Left kidney (tissue), 2 donors: ENCODE measurements around the gene KCNMA1. TPM values are rescaled to one million over a fixed set of nuclear protein-coding genes. Genes with fewer than 3 reads are reported as not detected.
"Not testable (repeated sequence)": the region's sequence is repeated elsewhere in the genome, so short reads cannot be mapped to it uniquely, and the experiment has no call there.

Source experiments
- DNase-seq: peaks from one replicate; pipeline ENCODE4 v3.0.0-alpha.2; 2013
- polyA plus RNA-seq: library from polyadenylated mRNA; unstranded; fragments of 120-200 nt; gene quantifications from one replicate; pipeline ENCODE4 v1.2.1, GENCODE V29; 2013; ENCODE audit not compliant: insufficient read length

Gene KCNMA1
- polyA plus RNA-seq, 1 donor, result 3.6 TPM

DNA sequence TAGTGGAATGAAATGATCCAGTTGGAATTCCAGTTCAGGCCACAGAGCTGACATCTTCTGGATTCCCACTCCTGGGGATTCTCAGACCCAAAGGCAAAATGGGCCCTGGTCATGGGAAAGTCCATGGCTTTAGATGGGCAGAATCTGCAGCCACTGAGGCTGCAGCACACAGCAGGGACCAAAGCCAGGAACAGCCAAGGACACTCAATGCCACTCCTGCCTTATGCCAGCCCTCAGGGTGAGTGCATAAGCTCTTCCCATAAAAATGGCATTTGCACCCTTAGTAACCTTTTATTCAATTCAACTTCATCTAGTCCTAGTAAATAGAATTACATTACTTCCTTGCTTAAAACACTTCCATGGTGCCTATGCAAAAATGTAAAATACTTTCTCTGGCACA is 274.4 kb downstream of the KCNMA1 start:
- DNase-seq, result no peak

- DNase-seq, result no peak
Measured at GRCh38 chr10:77361831-77362230, 275.8 kb downstream of the KCNMA1 start.

GRCh38 chr10:77361426-77361825 is 276.2 kb downstream of the KCNMA1 start:
- no peak for DNase-seq

GRCh38 chr10:77360835-77361234 is 276.8 kb downstream of the KCNMA1 start:
- DNase-seq, result no peak

- no peak for DNase-seq
Measured at GRCh38 chr10:77359950-77360520, 277.6 kb downstream of the KCNMA1 start.

DNA sequence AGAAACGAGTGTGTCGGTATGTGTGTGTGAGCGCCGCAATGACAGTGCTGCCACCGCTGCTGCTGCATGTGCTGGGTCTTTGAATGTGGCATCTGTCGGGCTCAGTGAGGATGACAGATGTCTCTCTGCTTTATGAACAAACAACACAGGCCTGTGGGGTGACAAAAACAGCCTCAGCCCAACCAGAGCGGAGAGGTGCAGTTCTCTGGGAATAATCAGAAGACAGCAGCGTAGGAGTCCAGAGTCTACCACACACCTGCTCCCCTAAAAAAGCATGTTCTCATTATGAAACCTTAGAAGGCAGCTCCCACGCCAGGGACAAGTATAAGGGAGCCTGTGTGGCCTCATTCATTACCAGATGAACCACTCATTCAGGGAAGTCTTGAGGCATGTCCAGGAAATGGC is 278.3 kb downstream of the KCNMA1 start:
- no peak for DNase-seq

DNA sequence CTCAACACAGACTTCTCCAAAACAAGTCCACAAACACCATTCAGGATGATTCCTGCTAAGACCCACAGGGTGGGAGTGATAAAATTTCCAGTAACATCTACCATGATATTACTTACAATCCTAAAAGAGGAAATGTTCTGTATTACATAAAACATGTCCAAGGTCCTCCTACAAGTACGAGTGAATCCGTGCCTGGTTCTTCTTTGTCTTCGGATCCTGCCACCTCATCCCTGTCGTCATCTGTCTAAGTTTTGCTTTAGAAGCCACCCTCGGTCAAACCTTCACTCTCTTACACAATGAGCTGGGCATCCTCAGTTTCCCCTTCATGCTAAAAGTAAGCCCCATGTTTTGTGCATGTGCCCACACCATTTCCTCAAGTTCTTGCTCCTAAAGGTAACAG is 279.0 kb downstream of the KCNMA1 start:
- DNase-seq, result no peak

DNA sequence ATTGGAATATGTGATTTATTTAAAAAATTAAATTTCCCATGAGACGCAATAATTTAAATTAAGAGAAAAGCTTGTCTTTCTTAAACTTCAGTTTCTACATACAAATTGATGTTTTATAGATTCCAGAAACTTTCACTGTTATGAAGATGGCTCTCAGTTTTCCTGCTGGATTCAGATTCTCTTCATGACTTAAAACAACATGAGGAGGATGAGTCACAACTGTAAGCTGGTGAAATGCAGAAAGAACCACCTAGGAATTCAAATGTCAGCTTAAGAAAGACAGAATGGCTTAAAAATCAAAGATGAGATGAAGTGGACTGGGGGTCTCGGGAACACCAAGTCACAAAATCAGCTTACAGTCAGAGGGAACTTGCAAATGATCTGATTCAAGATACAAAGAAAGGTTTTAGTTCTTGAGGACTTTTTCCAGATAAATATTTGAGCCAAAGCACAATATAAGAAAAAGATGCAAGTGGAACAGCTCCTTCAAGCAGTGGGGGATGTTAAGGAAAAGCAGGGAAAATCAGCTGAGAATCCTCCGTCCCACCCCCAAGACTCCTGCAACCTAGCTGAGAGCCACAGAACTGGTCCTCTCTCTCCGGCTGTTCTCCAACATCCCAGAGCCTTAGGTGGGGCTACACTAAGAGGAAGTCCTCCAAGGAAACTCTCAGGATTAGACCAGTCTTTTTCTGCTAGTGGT is 279.8 kb downstream of the KCNMA1 start:
- no peak for DNase-seq

- no peak for DNase-seq
Measured at GRCh38 chr10:77357185-77357584, 280.4 kb downstream of the KCNMA1 start.

- no peak for DNase-seq
Measured at GRCh38 chr10:77355844-77356243, 281.8 kb downstream of the KCNMA1 start.

DNA sequence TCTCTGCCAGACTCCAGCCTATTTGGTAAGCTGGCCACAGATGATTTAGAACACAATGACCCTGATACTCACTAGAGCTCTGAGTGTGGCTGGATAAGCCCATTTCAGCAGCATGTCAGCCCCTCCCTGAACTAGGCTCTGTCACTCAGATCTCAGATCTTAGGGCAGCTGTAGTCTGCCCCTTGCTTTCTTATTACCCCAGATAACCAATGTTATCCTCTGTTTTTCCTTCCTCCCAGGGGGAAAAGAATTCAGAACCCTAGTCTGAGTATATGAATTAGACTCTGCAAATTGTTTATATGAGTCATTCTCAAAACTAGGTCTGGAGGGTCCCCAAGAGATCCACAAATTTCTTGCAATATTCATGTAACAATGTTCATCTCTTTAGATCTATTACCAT is 286.2 kb downstream of the KCNMA1 start:
- DNase-seq, result no peak

DNA sequence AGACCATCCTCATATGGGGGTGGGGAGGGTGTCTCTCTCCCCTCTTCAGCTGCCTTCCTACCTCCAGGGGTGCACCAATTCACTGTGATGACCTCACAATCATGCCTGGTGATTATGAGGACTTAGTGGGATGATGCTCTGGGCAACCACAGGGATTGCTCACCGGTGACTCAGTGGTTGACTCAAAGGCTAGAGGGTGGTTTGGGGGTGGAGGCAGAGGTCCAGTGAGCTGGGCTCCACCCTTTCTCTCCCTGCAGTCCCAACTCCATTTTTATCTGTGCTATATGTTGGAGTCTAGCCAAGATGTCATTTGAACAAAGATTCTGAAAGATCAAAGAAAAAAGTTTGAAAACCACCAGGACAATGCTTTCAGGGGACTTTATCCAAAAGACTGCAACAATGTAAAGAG is 286.9 kb downstream of the KCNMA1 start:
- no peak for DNase-seq

DNA sequence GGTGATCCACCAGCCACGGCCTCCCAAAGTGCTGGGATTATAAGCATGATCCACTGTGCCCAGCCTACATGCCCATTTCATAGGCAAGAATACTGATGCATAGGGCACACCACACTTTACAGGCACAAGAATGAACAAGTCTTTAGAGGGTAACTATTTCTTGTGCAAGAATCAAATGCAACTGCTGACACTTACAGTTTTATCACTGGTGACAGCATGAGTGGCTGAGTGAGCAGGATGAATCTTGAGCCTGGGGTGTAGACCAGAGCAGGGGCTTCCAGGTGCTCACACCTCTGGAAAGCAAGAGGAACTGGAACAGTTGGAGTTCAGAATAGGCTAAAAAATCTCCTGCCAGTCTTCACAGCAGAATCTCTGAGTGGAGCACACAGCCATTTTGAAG is 287.5 kb downstream of the KCNMA1 start:
- no peak for DNase-seq

DNA sequence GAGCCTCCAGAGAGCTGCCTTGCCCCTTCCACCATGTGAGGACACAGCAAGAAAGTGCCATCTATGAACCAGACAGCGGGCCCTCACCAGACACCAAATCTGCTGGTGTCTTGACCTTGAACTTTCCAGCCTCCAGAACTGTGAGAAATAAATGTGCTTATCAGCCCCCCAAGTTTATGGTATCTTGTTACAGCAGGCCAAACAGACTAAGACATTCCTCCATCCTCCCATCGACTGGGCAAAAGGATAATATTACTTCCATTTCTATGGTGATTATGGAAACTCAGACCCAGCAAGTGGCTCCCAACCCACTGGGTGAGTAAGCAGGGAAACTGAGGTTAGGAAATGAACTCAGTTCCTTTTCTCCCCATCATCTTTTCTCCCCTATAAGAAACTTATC is 288.4 kb downstream of the KCNMA1 start:
- no peak for DNase-seq

DNA sequence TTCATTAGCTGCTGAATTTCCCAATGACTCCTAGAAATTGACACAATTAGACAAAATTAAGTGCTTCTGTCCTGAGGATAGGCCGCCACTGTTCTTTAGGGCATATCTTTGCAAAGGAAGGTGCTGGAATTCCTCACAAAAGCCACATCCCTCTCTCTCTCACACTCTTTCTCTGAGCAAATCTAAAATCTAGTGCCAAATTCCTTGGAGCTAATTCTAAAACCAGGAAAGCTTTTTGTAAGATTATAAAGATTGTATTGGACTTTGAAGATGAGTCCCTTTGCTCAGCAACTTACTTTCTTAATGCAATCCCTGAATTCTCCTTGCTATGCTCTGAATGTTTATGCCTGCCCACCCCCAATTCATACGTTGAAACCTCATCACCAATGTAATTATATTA is 288.9 kb downstream of the KCNMA1 start:
- no peak for DNase-seq

DNA sequence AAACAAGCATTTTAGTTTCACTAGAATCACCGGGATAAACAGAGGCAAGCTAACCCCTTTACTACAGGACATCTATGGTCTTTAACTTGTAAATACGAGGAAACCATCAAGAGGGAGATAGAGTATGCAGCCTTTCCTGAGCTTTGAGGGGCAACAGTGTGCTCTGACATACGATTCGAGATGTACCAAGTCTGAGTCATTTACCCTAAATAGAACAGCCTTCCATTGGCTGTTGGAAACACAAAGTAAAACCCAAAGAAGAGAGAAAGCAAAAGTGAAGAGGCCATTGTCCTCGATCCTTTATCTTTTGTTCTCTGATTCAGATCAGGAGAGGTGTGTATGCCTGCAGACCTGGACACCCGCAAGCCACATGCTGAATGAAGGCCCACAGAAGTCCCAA is 289.5 kb downstream of the KCNMA1 start:
- DNase-seq, result no peak

- DNase-seq, result no peak
Measured at GRCh38 chr10:77347052-77347451, 290.6 kb downstream of the KCNMA1 start.

GRCh38 chr10:77341055-77341454 is 296.6 kb downstream of the KCNMA1 start:
- no peak for DNase-seq

DNA sequence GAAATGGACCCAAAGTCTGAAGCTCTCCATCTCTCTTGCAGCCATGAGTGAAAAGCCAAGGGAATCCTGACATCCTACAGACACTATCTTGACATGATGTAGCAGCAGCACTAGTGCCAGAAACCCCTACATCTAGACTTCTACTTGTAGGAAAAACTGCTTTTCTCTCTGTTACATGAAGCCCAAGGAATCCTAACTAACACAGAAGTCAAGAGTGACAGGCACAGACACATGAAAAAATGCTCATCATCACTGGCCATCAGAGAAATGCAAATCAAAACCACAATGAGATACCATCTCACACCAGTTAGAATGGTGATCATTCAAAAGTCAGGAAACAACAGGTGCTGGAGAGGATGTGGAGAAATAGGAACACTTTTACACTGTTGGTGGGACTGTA is 297.7 kb downstream of the KCNMA1 start:
- not testable (repeated sequence) for DNase-seq

GRCh38 chr10:77339166-77339565 is 298.4 kb downstream of the KCNMA1 start:
- DNase-seq, result no peak

- DNase-seq, result no peak
Measured at GRCh38 chr10:77338143-77338542, 299.5 kb downstream of the KCNMA1 start.

DNA sequence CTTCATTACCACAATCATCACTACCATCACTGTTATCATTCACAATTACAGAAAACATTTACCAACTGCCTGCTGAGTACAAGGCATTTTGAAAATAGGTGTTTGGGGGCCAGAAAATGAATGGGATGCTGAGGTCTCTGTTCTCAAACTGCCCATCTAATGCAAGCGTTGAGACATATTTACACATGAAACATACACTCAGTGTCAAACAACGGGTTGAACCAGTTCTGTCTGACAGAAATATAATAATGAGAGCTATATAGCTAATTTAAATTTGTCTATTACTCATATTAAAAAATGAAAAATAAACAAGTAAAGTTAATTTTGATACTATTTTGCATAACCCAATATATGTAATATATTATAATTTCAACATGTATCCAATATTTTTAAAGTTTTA is 303.1 kb downstream of the KCNMA1 start:
- no peak for DNase-seq

DNA sequence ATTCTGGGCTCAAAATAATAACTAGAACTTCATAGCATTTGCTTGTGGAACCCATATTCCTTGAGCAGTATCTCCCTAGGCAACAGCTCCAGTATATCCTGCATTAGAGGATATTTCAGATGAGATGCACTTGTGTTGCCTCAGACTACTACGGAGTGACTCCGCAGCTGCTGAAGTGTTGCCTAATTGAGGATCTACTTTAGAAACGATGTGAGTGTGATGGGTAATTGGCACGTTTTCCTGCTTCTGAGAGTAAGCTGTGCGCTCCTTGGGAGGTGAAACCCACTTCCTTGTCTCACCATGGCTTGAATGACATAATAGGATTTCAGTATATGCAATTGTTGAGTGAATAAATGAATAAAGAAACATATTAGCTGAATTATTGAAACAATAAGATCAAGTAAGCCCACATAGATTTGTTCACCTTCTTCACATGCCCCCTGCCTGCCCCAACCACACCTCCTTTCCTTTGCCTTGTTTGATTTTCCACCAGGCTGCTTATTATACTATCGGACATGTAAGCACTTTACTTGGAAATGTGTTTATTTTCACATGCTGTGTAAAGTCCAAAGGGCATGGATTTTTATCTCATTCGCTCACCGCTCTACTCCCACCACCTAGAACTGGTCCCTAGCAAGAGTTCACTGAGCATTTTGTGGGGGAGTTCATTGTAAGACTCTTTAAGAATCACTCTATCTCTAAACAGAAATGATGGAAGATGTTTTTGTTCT is 303.8 kb downstream of the KCNMA1 start:
- no peak for DNase-seq

- no peak for DNase-seq
Measured at GRCh38 chr10:77332256-77332655, 305.4 kb downstream of the KCNMA1 start.
